ENCODE results near the gene ARHGEF10L.

The ARHGEF10L gene

DNA sequence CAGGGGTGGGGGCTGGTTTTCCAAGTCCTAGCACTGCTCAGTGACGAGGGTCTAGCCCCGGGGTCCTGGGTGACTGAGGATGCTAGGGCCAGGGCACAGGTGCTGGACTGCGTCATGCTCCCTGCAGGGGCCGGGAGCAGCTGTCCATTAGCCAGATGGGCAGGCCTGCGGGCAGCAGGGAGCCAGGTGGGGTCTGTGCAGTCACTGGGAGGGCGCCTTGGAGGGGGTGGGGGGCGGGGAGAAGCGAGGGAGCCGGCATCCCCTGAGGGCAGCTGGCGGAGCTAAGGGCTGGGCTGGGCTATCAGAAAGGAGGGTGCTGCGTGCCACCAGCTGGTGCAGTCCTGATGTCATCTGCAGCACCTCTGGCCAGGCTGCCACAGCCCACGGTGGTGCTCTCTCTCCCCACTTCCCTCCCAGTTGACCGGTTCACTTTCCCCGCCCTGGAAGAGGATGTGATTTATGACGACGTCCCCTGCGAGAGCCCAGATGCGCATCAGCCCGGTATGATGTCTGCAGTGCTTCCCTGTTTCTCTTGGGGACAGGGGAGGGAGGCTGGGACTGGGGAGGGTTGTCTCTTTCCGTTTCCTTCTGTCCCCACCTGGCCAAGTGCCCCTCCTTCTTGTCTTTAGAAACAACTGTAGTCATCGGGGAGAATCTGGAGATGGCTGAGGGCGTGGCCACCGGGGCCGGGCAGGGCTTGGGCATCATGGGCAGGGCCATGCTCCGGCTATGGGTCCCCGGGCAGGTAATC, 63.8 kb downstream of the ARHGEF10L start:
- no peak overlapping the region for H3K4me3 ChIP-seq (ENCODE audit: low read depth, low read length)
- TF ChIP-seq, protein P1, sequence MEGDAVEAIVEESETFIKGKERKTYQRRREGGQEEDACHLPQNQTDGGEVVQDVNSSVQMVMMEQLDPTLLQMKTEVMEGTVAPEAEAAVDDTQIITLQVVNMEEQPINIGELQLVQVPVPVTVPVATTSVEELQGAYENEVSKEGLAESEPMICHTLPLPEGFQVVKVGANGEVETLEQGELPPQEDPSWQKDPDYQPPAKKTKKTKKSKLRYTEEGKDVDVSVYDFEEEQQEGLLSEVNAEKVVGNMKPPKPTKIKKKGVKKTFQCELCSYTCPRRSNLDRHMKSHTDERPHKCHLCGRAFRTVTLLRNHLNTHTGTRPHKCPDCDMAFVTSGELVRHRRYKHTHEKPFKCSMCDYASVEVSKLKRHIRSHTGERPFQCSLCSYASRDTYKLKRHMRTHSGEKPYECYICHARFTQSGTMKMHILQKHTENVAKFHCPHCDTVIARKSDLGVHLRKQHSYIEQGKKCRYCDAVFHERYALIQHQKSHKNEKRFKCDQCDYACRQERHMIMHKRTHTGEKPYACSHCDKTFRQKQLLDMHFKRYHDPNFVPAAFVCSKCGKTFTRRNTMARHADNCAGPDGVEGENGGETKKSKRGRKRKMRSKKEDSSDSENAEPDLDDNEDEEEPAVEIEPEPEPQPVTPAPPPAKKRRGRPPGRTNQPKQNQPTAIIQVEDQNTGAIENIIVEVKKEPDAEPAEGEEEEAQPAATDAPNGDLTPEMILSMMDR (IDR thresholded peaks at IDR 0.05; ENCODE audit: insufficient read depth, low read length, missing control alignments): no peak
- CTCF ChIA-PET: interaction anchor here (9.8 to 38.1 kb wide), 2 partner anchors 14 to 100 kb away, joined by 97 to 1054 read pairs; no protein-coding TSS in a partner anchor
- no peak for DNase-seq (ENCODE audit: low read depth, low spot score)
- POLR2A ChIA-PET: no interaction called here

- DNase-seq (ENCODE audit: low read depth, low spot score): no peak
- TF ChIP-seq, protein P1 (IDR thresholded peaks at IDR 0.05; ENCODE audit: insufficient read depth, low read length, missing control alignments): no peak
- POLR2A ChIA-PET: no interaction called here
- H3K4me3 ChIP-seq (ENCODE audit: low read depth, low read length): no peak overlapping the region
- CTCF ChIA-PET: interaction anchor here (0.8 to 38.1 kb wide), 23 partner anchors 9 to 128 kb away, joined by 3 to 1054 read pairs (median 9); no protein-coding TSS in a partner anchor
These were observed 66.3 kb downstream of the ARHGEF10L start for GRCh38 chr1:17605582-17606344.

GRCh38 chr1:17606826-17607440, 67.4 kb downstream of the ARHGEF10L start:
- POLR2A ChIA-PET: interaction anchor here (1.0 kb wide), 1 partner anchor 105 kb away, joined by 4 read pairs; no protein-coding TSS in a partner anchor
- CTCF ChIA-PET: interaction anchor here (0.6 to 38.1 kb wide), 43 partner anchors 9 to 258 kb away, joined by 3 to 1054 read pairs (median 5); no protein-coding TSS in a partner anchor
- no peak overlapping the region for H3K4me3 ChIP-seq (ENCODE audit: low read depth, low read length)
- TF ChIP-seq, protein P1 (IDR thresholded peaks at IDR 0.05; ENCODE audit: insufficient read depth, low read length, missing control alignments): peak; percentile 93
- DNase-seq (ENCODE audit: low read depth, low spot score): no peak

- ChIA-PET POLR2A (no interaction called here), CTCF (interaction anchor here (0.8 to 38.1 kb wide), 33 partner anchors 8 to 168 kb away, joined by 3 to 1054 read pairs (median 7); no protein-coding TSS in a partner anchor)
- TF ChIP-seq, protein P1 (IDR thresholded peaks at IDR 0.05; ENCODE audit: insufficient read depth, low read length, missing control alignments): no peak
- no peak overlapping the region for H3K4me3 ChIP-seq (ENCODE audit: low read depth, low read length)
- no peak for DNase-seq (ENCODE audit: low read depth, low spot score)
These were observed 68.4 kb downstream of the ARHGEF10L start for GRCh38 chr1:17607644-17608581.

DNA sequence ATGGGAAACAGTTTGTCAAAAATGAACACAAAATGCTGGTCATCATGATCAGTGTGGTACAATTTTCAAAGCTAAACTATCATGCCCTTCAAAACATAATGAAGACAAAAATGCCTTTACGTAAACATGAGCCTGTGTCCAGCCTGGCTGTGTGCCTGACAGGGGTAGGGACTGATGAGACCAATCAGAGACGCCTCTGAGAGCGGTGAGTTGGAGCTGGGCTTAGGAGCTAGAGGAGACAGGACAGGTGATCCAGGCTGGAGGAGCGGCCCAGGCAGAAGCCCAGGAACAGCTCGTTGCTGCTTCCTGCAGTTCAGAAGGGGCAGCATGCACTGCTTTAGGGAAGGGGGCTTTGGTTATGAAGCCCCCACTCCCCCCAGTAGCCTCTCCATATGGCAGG, 70.0 kb downstream of the ARHGEF10L start:
- POLR2A ChIA-PET: no interaction called here
- CTCF ChIA-PET: interaction anchor here (1.0 to 38.1 kb wide), 7 partner anchors 12 to 106 kb away, joined by 3 to 1054 read pairs (median 4); no protein-coding TSS in a partner anchor

More for the DNA sequence above, 70.0 kb downstream of the ARHGEF10L start:
- H3K4me3 ChIP-seq (ENCODE audit: low read depth, low read length): no peak overlapping the region
- DNase-seq (ENCODE audit: low read depth, low spot score): no peak
- TF ChIP-seq, protein P1 (IDR thresholded peaks at IDR 0.05; ENCODE audit: insufficient read depth, low read length, missing control alignments): no peak

Measured in AG04449 (cell line).